HG03460 (cell line): ENCODE measurements around the gene SF3A1.

Experiments used
- ATAC-seq: cut with Tn5 transposase; IDR thresholded peaks from one replicate; pipeline ENCODE4 v1.9.1; 2021; ENCODE audit not compliant: unreplicated experiment

Gene SF3A1

GRCh38 chr22:30386608-30386959 is 29.9 kb upstream of the SF3A1 start:
- no peak for ATAC-seq

GRCh38 chr22:30385942-30386341 is 29.2 kb upstream of the SF3A1 start:
- ATAC-seq, result no peak

GRCh38 chr22:30383061-30383460 is 26.4 kb upstream of the SF3A1 start:
- no peak for ATAC-seq

- no peak for ATAC-seq
Observed at GRCh38 chr22:30382340-30382739, 25.6 kb upstream of the SF3A1 start.

GRCh38 chr22:30381264-30381663 is 24.6 kb upstream of the SF3A1 start:
- no peak for ATAC-seq

- no peak for ATAC-seq
Observed at GRCh38 chr22:30380011-30380410, 23.3 kb upstream of the SF3A1 start.

- no peak for ATAC-seq
Observed at GRCh38 chr22:30375312-30375849, 18.7 kb upstream of the SF3A1 start.

- ATAC-seq, result no peak
Observed at GRCh38 chr22:30373331-30374325, 16.9 kb upstream of the SF3A1 start.

GRCh38 chr22:30372915-30373314 is 16.2 kb upstream of the SF3A1 start:
- ATAC-seq, result no peak

- no peak for ATAC-seq
Observed at GRCh38 chr22:30371981-30372380, 15.3 kb upstream of the SF3A1 start.

GRCh38 chr22:30371321-30371720 is 14.6 kb upstream of the SF3A1 start:
- no peak for ATAC-seq

GRCh38 chr22:30370641-30371230 is 14.0 kb upstream of the SF3A1 start:
- no peak for ATAC-seq

GRCh38 chr22:30368420-30368819 is 11.7 kb upstream of the SF3A1 start:
- no peak for ATAC-seq

GRCh38 chr22:30365891-30366290 is 9.2 kb upstream of the SF3A1 start:
- ATAC-seq, result no peak

GRCh38 chr22:30362651-30363281 is 6.1 kb upstream of the SF3A1 start:
- ATAC-seq, result no peak

GRCh38 chr22:30361916-30362650 is 5.4 kb upstream of the SF3A1 start:
- no peak for ATAC-seq

GRCh38 chr22:30358541-30358940 is 1.8 kb upstream of the SF3A1 start:
- ATAC-seq, result no peak

- no peak for ATAC-seq
Observed at GRCh38 chr22:30357650-30358215, 1.0 kb upstream of the SF3A1 start.

- no peak for ATAC-seq
Observed at GRCh38 chr22:30357236-30357570, 509 bp upstream of the SF3A1 start.

GRCh38 chr22:30354644-30355043 is 2.0 kb downstream of the SF3A1 start:
- ATAC-seq, result no peak

- ATAC-seq, result no peak
Observed at GRCh38 chr22:30351226-30351625, 5.5 kb downstream of the SF3A1 start.
